Measurements from ENCODE around the gene ENDOD1.

- TF ChIP-seq TAF1 (conservative IDR thresholded peaks at IDR 0.05) (no peak), CTCF (IDR thresholded peaks at IDR 0.05; ENCODE audit: low read depth, low read length, missing input control) (no peak), SP1 (IDR thresholded peaks at IDR 0.05) (no peak), MAX (IDR thresholded peaks at IDR 0.05) (no peak), RXRA (IDR thresholded peaks at IDR 0.05) (no peak), FOXA1 (IDR thresholded peaks at IDR 0.05) (no peak), YY1 (IDR thresholded peaks at IDR 0.05) (no peak), REST (IDR thresholded peaks at IDR 0.05) (no peak), FOXA2 (IDR thresholded peaks at IDR 0.05) (no peak), GABPA (IDR thresholded peaks at IDR 0.05 in 1 of 2, conservative IDR thresholded peaks at IDR 0.05 in 1 of 2) (no peak), HNF4A (conservative IDR thresholded peaks at IDR 0.05) (no peak), ATF3 (IDR thresholded peaks at IDR 0.05) (no peak)
Observed at GRCh38 chr11:95148938-95149337, 59.3 kb downstream of the ENDOD1 start.

Measured in liver (tissue), 3 donors.